Cerebellar cortex (tissue), 1 donor: ENCODE results near the gene SH3D21.

Experiments
- DNase-seq: peaks from one replicate; pipeline ENCODE4 v3.0.0-alpha.2; 2015; ENCODE audit warnings: low spot score

Gene SH3D21

DNA sequence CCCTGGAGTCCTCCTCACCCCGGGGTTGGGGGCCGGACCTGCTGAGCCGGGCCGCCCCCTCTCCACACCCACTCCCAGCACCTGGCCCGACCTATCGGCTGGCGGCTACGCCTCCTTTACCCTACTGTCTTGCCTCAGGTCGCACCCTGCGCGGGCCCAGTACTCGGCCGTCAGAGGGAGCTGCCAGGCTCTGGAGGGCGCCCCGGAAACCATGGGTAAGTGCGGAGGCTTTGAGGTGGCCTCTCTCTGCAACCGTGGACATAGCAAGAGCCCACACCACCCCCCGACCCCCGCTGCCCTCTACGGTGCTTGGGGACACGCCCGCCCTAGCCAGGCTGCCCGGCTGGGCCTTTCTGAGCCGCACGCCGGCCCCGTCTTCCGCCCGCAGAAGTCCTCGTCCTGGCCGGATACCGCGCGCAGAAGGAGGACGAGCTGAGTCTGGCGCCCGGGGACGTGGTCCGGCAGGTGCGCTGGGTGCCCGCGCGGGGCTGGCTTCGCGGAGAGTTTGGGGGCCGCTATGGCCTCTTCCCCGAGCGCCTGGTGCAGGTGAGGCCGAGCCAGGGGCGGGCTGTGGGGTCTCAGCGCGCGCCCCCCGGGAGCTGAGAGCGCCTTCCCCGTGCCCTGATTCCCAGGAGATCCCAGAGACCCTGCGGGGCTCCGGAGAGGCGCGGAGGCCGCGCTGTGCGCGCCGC, at the start of gene SH3D21:
Gene SH3D21, plus strand, starts transcription at position 159 of the 692 bp plus-strand sequence. Its CDS starts 53 bp downstream, at position 212.
- DNase-seq, result peak; percentile 56

- no peak for DNase-seq
These were observed 49.4 kb upstream of the SH3D21 start for GRCh38 chr1:36256558-36257374.

GRCh38 chr1:36257375-36257767, 48.8 kb upstream of the SH3D21 start:
- DNase-seq, result no peak

DNA sequence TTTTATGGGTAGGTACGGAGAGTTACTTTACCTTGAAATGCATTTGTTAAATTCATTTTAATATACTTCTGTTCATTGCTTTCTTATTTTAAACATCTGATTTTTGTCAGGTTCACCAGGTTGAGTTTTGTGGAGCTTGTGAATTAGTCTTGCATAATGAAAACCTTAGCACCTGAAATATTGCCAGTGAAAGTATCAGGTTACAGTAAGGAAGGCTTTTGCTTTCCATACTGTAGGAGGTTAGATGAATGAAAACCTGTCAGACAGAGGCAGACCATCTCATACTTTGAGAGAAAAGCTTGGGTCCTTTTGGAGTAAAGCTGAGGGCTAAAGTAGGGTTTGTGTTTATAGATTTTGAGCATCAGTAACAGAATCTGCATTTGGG, 47.2 kb upstream of the SH3D21 start:
- no peak for DNase-seq

DNA sequence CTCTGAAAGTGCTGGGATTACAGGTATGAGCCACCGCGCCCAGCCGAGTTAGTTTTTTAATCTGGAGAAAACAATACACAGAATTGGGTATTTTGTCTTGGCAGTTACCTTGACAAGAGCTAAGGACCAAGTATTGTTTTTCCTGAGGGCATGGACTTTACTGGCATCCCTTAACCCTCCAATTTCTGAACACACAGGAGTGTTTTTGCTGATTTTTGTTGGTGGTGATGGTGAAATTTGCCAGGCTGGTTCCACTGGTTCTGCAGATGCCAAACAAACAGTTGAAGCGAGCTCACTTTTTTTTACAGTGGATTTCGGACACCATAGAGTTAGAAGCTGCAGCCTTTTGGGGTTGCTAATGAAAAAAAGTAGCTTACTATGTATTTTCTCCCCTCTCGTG, 37.2 kb upstream of the SH3D21 start:
- DNase-seq, result no peak

DNA sequence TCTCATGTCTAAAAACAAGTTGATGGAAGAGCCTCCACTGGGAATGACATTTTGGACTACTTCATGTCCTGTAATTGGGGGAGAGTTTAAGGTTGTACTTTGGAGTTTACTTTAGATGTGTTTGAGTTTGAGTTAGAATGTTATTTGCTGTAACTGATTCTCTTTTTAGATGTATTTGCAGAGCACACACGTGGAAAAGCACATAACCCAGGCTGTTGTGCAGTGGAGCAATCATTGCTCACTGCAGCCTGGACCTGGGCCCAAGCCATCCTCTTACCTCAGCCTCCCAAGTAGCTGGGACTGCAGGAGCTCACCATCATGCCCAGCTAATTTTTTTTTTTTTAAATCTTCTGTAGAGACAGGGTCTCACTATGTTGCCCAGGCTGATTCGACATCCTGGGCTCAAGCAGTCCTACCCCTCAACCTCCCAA, 36.7 kb upstream of the SH3D21 start:
- DNase-seq, result no peak

GRCh38 chr1:36273024-36273423, 33.1 kb upstream of the SH3D21 start:
- no peak for DNase-seq

DNA sequence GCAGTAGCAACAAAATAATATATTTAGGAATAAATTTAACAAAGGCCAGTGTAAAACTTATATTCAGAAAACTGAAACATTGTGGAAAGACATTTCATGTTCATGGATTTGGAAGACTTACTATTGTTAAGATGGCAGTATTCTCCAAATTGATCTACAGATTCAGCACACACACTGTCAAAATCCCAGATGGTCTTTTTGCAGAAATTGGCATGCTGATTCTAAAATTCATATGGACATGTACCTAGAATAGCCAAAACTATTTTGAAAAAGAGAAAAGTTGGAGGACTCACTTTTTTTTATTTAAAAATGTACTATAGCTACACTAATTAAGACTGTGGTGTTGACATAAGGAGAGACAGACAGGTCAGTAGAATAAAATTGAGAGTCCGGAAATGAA, 32.0 kb upstream of the SH3D21 start:
- no peak for DNase-seq

- no peak for DNase-seq
These were observed 29.5 kb upstream of the SH3D21 start for GRCh38 chr1:36276688-36277087.

- no peak for DNase-seq
These were observed 26.9 kb upstream of the SH3D21 start for GRCh38 chr1:36279110-36279788.

DNA sequence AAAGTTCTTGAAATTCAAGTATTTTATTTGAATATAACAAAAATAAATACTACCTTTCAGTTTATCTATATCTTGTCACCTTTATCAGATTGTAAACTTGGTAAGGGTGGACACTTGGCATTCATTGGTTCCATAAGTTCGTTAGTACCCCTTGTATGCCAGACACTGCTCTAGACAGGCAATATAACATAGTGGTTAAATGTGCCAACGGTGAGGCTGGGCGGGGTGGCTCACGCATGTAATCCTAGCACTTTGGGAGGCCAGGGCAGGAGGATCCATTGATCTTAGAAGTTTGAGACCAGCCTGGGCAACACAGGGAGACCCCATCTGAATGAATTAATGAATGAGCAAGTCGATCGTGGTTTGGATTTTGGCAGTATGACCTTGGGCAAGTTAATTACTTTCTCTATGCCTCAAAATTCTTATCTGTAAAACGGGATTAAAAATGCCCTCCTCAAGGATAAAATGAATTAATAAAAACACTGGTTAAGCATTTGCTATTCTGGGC, 26.3 kb upstream of the SH3D21 start:
- DNase-seq, result no peak

- no peak for DNase-seq
These were observed 22.1 kb upstream of the SH3D21 start for GRCh38 chr1:36284061-36284460.

DNA sequence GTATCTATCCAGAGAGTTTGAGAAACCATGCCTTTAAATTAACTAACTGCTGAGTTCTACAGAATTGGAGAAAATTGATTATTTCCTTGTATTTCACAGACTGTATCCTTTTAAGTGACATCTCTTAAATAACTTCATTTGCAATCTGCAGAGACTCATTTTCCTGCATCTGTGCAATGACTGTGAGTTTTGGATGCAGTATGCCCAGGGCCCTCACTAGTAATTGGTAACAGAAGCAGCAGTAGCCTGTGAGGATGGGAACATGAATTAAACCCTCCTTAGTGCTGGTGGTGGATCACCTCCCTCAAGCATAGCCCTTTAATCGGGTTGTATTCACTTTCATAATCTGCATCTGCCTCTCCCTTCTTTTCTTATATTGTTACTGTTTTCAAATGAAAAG, 21.7 kb upstream of the SH3D21 start:
- DNase-seq, result no peak

- peak; percentile 92 for DNase-seq
These were observed 20.6 kb upstream of the SH3D21 start for GRCh38 chr1:36285443-36286101.

DNA sequence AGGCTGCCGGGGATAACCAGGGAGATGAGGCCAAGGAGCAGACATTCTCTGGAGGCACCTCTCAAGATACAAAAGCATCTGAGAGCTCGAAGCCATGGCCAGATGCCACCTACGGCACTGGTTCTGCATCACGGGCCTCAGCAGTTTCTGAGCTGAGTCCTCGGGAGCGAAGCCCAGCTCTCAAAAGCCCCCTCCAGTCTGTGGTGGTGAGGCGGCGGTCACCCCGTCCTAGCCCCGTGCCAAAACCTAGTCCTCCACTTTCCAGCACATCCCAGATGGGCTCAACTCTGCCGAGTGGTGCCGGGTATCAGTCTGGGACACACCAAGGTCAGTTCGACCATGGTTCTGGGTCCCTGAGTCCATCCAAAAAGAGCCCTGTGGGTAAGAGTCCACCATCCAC, 19.4 kb upstream of the SH3D21 start:
- no peak for DNase-seq

- DNase-seq, result no peak
These were observed 18.6 kb upstream of the SH3D21 start for GRCh38 chr1:36287595-36287994.

DNA sequence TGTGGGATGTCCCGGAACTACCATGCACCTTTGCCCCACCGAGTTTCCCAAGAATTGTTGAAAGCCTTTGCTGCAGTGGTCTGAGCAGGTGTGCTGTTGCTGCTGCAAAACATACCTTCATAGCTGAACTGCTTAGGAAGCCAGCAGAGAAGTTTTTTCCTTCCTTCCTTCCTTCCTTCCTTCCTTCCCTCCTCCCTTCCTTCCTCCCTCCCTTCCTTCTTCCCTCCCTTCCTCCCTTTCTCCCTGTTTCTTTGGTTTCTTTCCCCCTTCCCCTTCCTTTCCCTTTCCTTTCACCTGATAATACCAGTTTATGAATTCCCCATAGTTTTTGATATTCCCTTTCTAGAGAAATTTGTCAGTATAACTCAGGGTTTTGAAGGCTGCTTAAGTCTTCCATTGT, 10.8 kb upstream of the SH3D21 start:
- DNase-seq, result no peak

DNA sequence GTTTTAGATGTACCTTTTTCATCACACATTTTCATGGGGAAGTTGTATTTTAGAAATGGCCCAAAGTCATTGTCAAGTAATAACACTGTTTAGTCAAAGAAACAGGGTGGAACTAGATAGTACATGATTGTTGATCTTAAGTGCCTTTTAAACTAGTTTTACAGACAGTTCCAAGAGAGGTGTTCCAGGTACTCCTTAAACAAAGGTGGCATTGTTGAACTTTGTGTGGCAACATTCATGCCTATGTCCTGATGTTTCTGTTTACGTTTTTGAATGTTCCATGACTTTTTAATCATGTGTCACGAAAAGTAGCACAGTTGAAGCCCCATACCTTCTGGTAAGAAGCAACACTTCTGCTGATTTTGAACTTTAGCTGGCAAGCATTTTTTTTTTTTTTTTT, 9.1 kb upstream of the SH3D21 start:
- no peak for DNase-seq

DNA sequence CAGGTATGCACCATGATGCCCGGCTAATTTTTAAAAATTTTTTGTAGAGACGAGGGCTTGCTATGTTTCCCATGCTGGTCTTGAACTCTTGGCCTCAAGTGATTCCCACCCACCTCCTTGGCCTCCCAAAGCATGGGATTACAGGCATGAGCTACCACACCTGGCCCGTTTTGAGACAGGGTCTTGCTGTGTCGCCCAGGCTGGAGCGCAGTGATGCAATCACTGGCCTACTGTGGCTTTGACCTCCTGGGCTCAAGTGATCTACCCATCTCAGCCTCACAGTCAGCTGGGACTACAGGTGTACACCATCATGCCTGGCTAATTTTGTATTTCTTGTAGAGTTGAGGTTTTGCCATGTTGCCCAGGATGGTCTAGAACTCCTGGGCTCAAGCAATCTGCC, 7.5 kb upstream of the SH3D21 start:
- DNase-seq, result no peak

DNA sequence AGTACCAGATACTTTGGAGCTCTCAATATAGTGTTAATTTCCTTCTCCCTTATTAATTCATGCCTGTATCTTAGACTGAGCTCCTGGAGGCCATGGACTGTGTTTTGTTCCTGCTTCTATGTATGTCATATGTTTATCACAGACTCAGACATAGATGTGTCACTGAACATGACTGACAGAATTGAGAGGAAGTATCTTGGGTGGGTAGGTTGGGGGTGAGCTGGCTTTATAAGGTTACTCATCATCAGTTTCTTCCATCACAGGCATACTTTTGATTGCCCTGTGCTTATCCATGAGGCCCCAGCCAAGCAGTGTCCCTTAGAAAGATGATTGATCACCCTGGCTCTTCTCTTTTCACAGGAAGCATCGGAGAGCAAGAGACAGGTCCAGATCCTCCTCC, 5.6 kb upstream of the SH3D21 start:
- DNase-seq, result no peak

GRCh38 chr1:36301220-36301619, 4.9 kb upstream of the SH3D21 start:
- DNase-seq, result no peak

DNA sequence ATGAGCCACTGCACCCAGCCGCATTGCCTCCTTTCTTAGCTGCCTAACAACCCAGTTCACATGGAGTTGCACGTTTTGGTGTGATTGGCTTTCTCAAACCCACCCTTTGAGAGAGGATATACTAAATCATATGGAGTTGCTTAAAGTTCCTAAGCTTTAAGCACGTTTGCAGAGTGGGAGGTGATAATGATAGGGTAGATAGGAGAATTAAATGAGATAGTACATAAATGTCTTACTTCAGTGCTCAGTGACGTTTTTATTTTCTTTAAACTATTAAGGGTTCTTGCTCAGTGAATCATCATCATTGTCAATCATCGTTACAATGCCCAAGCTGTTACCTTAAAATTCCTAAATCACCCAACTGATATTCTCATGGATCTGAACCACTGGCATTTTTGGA, 2.9 kb upstream of the SH3D21 start:
- DNase-seq, result no peak
